IMR-90 (cell line): ENCODE results near the gene TAS2R19. TPM values are rescaled to one million over a fixed set of nuclear protein-coding genes. Genes with fewer than 3 reads are reported as not detected.
"Not testable (repeated sequence)": the region's sequence is repeated elsewhere in the genome, so short reads cannot be mapped to it uniquely, and the experiment has no call there.

ENCODE experiments used
- ATAC-seq: fragments of 200-7000 bp; cut with Tn5 transposase; 2 replicates; pipeline ENCODE4 v1.9.1; 2020; ENCODE audit warnings: low read depth, mild to moderate bottlenecking, moderate library complexity
- BruUV-seq: library from RNA; stranded (reverse); fragments of 400-500 nt; replicated peaks from 2 replicates; lab custom pipeline; 2021; lab: Mats Ljungman, UMichigan
- CTCF ChIA-PET: fragments of 300-600 bp; formaldehyde crosslinking; extraction: SDS; loops from one replicate; lab custom pipeline; 2021; ENCODE audit warnings: antibody characterized with exemption; lab: Yijun Ruan, JAX
- POLR2A ChIA-PET: fragments of 300-600 bp; sonication (Branson Sonifier 250); formaldehyde crosslinking; loops from one replicate; lab custom pipeline; 2022; ENCODE audit warnings: antibody characterized with exemption; ENCODE audit not compliant: unreplicated experiment; lab: Charles Lee
- DNase-seq: peaks from one replicate; pipeline ENCODE4 v3.0.0; 2013
- H2AFZ ChIP-seq: replicated peaks from 2 replicates; pipeline ENCODE3; 2013; ENCODE audit warnings: low read length, mild to moderate bottlenecking; ENCODE audit not compliant: poor library complexity
- H2AK5ac ChIP-seq: 2 replicates; pipeline ENCODE4 v1.6.1; 2013; ENCODE audit warnings: low read depth, low read length, inconsistent platforms
- H2AK9ac ChIP-seq: replicated peaks from 2 replicates; pipeline ENCODE3; 2013; ENCODE audit warnings: mild to moderate bottlenecking, low read depth, low read length, moderate library complexity; ENCODE audit not compliant: poor library complexity
- H2BK120ac ChIP-seq: 2 replicates; pipeline ENCODE4 v1.6.1; 2013; ENCODE audit warnings: low read depth, low read length, inconsistent platforms
- H2BK15ac ChIP-seq: 3 replicates; pipeline ENCODE4 v1.6.1; 2013; ENCODE audit warnings: low read depth, low read length, inconsistent platforms
- H2BK20ac ChIP-seq: 2 replicates; pipeline ENCODE4 v1.6.1; 2013; ENCODE audit warnings: low read depth, mild to moderate bottlenecking, inconsistent platforms, low read length, moderate library complexity
- H2BK5ac ChIP-seq: 2 replicates; pipeline ENCODE4 v1.6.1; 2013; ENCODE audit warnings: mild to moderate bottlenecking, low read depth, low read length, inconsistent platforms; ENCODE audit not compliant: poor library complexity, severe bottlenecking
- H3K14ac ChIP-seq: replicated peaks from 2 replicates; pipeline ENCODE4 v1.6.1; 2013; ENCODE audit warnings: low read depth, low read length, inconsistent platforms
- H3K18ac ChIP-seq: 2 replicates; pipeline ENCODE4 v1.6.1; 2013; ENCODE audit warnings: low read depth, low read length, control low read depth
- H3K23ac ChIP-seq: 2 replicates; pipeline ENCODE4 v1.6.1; 2013; ENCODE audit warnings: low read depth, low read length, inconsistent platforms
- H3K27ac ChIP-seq: 2 replicates; pipeline ENCODE4 v1.5.1; 2013; ENCODE audit warnings: mild to moderate bottlenecking, control low read depth, low read length; ENCODE audit not compliant: insufficient read depth
- H3K27me3 ChIP-seq: 2 replicates; pipeline ENCODE4 v1.6.1; 2013; ENCODE audit warnings: low read length; ENCODE audit not compliant: control insufficient read depth, insufficient read depth
- H3K36me3 ChIP-seq: 2 replicates; pipeline ENCODE4 v1.6.1; 2013; ENCODE audit warnings: low read length, mixed read lengths; ENCODE audit not compliant: control insufficient read depth, insufficient read depth
- H3K4ac ChIP-seq: 2 replicates; pipeline ENCODE4 v1.6.1; 2013; ENCODE audit warnings: low read depth, low read length, inconsistent platforms
- H3K4me1 ChIP-seq: 2 replicates; pipeline ENCODE4 v1.6.1; 2013; ENCODE audit warnings: low read length, mixed read lengths; ENCODE audit not compliant: control insufficient read depth, insufficient read depth
- H3K4me2 ChIP-seq: 2 replicates; pipeline ENCODE4 v1.6.1; 2013; ENCODE audit warnings: low read depth, mild to moderate bottlenecking, control low read depth, low read length, moderate library complexity
- H3K4me3 ChIP-seq: 2 replicates; pipeline ENCODE4 v1.5.1; 2013; ENCODE audit warnings: low read depth, mild to moderate bottlenecking, control low read depth, low read length, moderate library complexity; ENCODE audit not compliant: insufficient read depth
- H3K56ac ChIP-seq: 2 replicates; pipeline ENCODE4 v1.6.1; 2013; ENCODE audit warnings: low read length, inconsistent platforms; ENCODE audit not compliant: insufficient read depth; ENCODE audit errors: extremely low read depth
- H3K79me1 ChIP-seq, 2 experiments: 2 replicates each; pipeline ENCODE4 v1.6.1; 2013; ENCODE audit warnings: low read length in 2 of 2, inconsistent platforms in 1 of 2, low read depth in 1 of 2
- H3K9ac ChIP-seq: 2 replicates; pipeline ENCODE4 v1.6.1; 2013; ENCODE audit warnings: low read depth, low read length, control low read depth
- H3K9me1 ChIP-seq: 2 replicates; pipeline ENCODE4 v1.6.1; 2013; ENCODE audit warnings: low read length, inconsistent platforms; ENCODE audit not compliant: insufficient read depth
- H3K9me3 ChIP-seq: 2 replicates; pipeline ENCODE4 v1.6.1; 2013; ENCODE audit warnings: low read length; ENCODE audit not compliant: control insufficient read depth, insufficient read depth
- H4K20me1 ChIP-seq: 2 replicates; pipeline ENCODE4 v1.6.1; 2013; ENCODE audit warnings: low read length, inconsistent platforms; ENCODE audit not compliant: insufficient read depth
- H4K5ac ChIP-seq: 2 replicates; pipeline ENCODE4 v1.6.1; 2013; ENCODE audit warnings: mild to moderate bottlenecking, low read depth, low read length, control low read depth
- H4K8ac ChIP-seq, 2 experiments: 2 replicates each; pipeline ENCODE4 v1.6.1; 2013; ENCODE audit warnings: low read depth in 2 of 2, low read length in 2 of 2, control low read depth in 1 of 2, inconsistent platforms in 1 of 2
- H4K91ac ChIP-seq: 2 replicates; pipeline ENCODE4 v1.6.1; 2013; ENCODE audit warnings: low read depth, low read length, inconsistent platforms; ENCODE audit not compliant: insufficient read depth
- WGBS, 2 experiments: methylation state at CpG; one replicate each; pipeline versions ENCODE4 v1.1.5 to v1.1.7; 2013; ENCODE audit warnings: missing lambda C conversion rate in 2 of 2; ENCODE audit not compliant: insufficient read length in 1 of 2; ENCODE audit errors: extremely low coverage in 2 of 2; 5-methylcytosine and 5-hydroxymethylcytosine counted together
- dilution Hi-C: fragments of 300-500 bp; cut with HindIII; formaldehyde crosslinking; loops from one replicate; pipeline ENCODE4 v1.14.3; 2018; ENCODE audit warnings: low sequenced_read_pairs; ENCODE audit not compliant: unreplicated experiment
- in situ Hi-C: fragments of 300-500 bp; cut with MboI; formaldehyde crosslinking; loops from 3 replicates; pipeline ENCODE4 v1.14.3; 2019; ENCODE audit warnings: low sequenced_read_pairs, inconsistent platforms, mixed read lengths
- intact Hi-C: fragments of 100-400 bp; cut with micrococcal nuclease; formaldehyde crosslinking; loops from 2 replicates; pipeline ENCODE4 v1.10.0; 2022
- polyA plus RNA-seq, 3 experiments: library from polyadenylated mRNA; depleted of rRNA; stranded (reverse); fragments of >200 nt; gene quantifications; 2 replicates each; pipeline ENCODE4 v1.2.3, GENCODE V29; 2012; ENCODE audit warnings: low replicate concordance in 1 of 3
- total RNA-seq: library from RNA; depleted of rRNA; stranded (reverse); fragments of >200 nt; gene quantifications from 2 replicates; pipeline ENCODE4 v1.2.3, GENCODE V29; 2012

TAS2R19 gene
- total and polyA plus RNA-seq, 2 of the 4 experiments (the other 2 are of a cell fraction): 0.24 to 5.0 TPM

- dilution Hi-C loops, ATAC-seq: not testable (repeated sequence)
Measured at GRCh38 chr12:11041366-11041765, 18.9 kb upstream of the TAS2R19 start.

More at GRCh38 chr12:11041366-11041765, 18.9 kb upstream of the TAS2R19 start:
- H4K5ac ChIP-seq, H2BK120ac ChIP-seq, in situ Hi-C loops, H3K4ac ChIP-seq, POLR2A ChIA-PET, H3K18ac ChIP-seq, H4K91ac ChIP-seq, H3K27ac ChIP-seq, H2BK5ac ChIP-seq, H2BK20ac ChIP-seq, H2AK5ac ChIP-seq, H4K8ac ChIP-seq, DNase-seq, H3K79me1 ChIP-seq, H3K4me3 ChIP-seq, H2BK15ac ChIP-seq, H3K4me1 ChIP-seq, H3K36me3 ChIP-seq, H2AK9ac ChIP-seq, H3K56ac ChIP-seq, H3K9me1 ChIP-seq, H3K14ac ChIP-seq, H2AFZ ChIP-seq, H3K4me2 ChIP-seq, BruUV-seq, intact Hi-C loops, H3K27me3 ChIP-seq, H3K9ac ChIP-seq, H3K23ac ChIP-seq, H3K9me3 ChIP-seq, H4K20me1 ChIP-seq: not testable (repeated sequence)
- CTCF ChIA-PET: interaction anchor here (1.1 kb wide), 1 partner anchor 158 kb away, joined by 3 read pairs; no protein-coding TSS in a partner anchor
- no CpG with 5 or more reads among the region's 2 CpGs for WGBS, 2 experiments
